Measurements from ENCODE around the gene RNLS.

RNLS gene

DNA sequence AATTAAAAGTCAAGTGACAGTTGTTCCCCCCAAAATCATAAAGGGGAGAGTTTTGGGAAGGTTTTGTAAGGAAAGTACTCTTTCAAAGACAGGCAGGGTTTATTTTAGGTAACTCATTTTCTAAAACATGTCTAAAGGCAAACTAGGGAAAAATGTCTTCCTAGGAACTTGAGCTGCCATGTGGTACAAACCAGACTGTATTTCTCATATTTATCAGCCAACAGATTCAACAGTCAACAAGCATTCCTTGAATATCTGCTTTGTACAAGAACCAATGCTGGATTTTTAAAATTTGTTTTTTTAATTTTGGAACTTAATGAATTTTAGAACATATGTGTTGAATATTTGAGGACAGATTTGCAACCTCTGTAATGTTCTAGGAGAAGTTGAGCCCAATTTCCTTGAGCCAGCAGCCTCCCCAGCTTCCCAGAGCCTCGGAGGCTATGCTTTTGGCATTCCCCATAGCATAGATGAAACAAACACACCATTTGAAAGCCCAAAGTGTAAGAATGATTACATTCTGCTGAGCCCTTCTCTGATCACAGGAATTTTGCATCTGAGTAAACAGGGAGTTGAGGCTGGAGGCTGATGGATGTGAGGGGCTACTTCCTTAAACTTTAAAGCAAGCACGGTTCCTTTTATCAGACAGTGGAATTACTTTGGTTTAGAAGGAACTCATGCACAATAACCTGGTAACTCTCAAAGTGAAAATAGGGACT, 345.1 kb downstream of the RNLS start:
- no peak for DNase-seq (ENCODE audit: low read depth in 2 of 3, low spot score in 1 of 3)

DNA sequence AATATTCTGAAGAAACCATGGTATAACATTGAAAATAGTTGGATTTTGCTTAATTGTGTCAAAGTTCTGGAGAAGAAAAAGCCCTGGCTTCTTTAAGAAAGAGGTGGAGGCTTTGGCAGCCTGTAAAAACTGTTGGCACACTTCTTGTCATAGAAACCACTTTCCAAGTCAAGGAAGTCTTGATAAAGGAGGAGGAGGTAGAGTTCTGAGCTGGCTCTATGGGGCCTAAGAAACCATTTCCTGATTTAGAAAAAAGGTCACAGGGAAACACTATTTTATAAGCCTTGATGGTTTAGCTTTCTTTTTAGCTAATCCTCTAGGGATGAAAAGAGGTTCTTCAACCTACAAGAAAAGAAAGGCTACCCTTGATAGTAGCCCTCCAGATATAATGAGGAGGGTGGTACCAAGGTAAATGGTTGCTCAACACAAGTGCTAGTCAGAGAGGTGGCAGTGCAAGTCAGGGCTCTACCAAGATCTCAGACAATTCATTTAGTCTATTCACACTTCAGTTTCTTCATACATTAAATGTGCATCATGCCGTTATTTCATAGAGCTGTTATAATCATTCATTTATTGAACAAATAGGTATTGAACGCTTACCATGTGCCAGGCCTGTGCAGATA, 346.9 kb downstream of the RNLS start:
- no peak for DNase-seq (ENCODE audit: low read depth in 2 of 3, low spot score in 1 of 3)

DNA sequence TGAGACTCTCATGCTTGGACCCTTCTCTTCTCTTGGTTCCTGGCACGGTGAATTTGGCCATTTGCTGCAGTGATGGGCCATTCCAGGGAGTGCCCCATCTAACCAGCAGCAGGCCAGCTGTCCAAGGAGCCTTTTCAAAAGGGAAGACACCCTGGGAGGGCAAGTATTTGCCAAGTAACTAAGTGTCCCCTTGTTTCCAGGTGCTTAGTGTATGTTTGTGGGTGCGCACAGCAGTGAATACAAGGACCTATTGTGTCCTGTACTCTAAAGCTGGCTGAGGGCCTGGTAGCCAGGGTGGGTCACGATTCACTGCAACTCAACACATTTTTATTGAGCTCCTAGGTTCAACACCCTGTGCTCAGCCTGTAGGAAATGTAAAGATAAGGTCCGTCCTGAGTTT, 348.8 kb downstream of the RNLS start:
- DNase-seq (ENCODE audit: low read depth in 2 of 3, low spot score in 1 of 3): no peak

DNA sequence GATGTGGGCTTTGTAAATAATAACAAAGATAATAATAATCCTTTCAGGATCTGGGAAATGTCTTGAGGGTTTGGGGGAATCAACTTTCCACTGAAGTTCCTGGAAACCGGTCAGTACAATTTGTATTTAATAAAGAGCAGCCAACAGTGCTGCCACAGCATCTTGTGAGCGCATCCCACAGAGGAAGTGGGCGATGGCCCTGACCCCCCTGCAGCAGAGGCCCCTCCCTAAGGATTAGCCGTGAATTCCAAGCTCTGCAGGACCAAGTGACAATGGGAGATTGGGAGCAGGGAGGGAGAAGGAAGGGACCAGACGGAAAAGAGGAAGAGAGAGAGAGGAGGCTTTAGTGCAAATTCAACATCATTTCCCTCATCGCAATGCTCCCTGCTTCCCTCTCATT, 349.2 kb downstream of the RNLS start:
- DNase-seq (ENCODE audit: low read depth in 2 of 3, low spot score in 1 of 3): no peak

DNA sequence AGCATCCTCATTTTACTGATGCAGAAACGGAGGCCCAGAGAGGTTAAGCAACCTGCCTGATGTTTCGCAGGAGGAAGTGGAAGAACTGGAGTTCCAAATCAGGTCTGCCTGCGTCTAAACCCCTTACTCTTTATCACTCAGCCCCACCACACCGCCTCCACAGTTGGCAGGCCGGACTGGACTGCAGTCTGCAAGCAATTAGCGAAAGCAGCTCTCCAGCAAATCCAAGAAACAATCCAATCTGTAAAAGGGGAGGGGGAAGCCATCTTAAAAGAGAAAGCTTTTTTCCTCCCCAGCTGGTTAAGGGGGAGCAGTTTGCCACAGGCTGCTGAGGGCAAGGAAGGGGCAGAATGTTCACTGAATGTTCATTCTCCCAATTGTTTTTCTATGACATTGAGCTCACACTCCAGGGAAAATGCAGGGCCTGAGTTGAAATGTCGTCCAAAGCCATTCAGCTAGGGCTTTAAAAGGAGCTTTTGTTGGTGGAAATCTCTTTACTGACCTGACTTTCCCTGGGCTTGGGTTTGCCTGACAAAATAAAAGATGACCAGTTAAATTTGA, 350.1 kb downstream of the RNLS start:
- no peak for DNase-seq (ENCODE audit: low read depth in 2 of 3, low spot score in 1 of 3)

DNA sequence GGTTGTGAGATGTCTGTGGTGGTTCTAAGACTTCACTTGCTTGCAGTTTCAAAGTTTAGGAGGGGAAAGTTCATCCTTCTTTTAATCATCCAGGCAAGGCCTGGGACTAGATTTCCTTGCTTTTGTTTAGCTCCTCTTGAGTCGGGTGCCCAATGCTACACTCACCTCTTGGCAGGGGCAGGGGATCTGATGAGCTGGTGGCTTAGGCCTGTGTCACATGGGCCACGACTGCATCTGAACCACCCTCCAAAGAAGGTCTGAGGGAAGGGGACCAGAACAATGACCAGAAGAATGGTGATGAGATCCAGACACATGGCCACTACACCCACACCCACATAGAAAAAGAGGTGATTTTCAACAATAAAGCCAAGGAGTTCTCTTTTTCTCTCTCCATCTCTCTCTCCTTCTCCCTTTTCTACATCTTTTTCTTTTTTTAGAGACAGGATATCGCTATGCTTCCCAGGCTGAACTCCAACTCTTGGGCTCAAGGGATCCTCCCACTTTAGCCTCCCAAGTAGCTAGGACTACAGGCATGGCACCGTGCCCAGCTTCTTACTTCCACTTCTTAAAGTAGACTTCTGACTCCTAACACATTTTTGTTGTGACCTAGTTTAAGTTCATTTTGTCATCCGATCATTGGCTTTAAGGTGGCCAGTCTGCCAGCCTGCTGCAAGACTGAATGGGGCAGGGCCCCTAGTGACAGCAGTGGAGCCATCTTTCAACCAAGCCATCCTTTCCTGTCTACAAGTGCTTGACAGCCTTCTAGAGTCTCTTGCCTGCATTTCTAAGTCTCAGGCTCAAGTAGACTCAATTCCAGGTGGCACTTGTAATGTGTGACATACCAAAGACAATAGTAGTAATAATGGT, 350.9 kb downstream of the RNLS start:
- DNase-seq (ENCODE audit: low read depth in 2 of 3, low spot score in 1 of 3): no peak

DNA sequence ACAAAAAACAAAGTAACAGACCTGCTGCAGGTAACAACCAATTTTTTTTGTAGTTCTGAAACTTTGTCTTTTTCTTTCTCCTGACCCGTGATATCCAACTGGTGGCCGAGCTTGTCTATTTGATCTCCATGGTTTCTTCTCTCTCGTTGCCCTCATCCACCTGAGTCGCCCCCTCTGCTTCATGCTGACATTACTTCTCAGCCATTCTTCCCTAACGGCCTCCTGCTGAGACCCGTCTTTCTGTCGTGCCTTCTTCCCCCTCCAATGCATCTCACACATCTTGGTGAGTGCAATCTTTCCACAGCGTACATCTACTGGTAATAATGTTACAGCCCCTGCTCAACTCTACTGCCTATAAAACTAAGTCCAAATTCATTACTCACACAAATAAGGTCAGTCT, 352.9 kb downstream of the RNLS start:
- no peak for DNase-seq (ENCODE audit: low read depth in 2 of 3, low spot score in 1 of 3)

DNA sequence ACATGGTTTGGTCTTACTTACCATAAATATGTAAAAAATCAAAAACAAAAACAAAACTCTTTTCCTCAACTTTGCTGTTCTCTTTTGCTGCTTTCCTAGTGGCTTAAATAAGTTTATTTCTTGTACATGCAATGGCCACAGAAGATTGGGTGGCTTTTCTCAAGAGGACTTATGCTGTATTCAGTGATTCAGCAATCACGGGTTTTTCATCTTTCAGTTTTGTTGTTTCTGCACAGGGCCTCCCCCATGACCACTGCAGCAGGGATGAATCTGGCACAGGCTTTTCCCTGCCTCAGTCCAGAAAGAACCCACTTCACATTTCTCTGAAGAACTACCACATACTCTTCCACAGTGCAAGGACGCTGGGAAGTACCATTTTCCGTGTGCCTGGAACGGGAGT, 355.0 kb downstream of the RNLS start:
- DNase-seq (ENCODE audit: low read depth in 2 of 3, low spot score in 1 of 3): no peak

DNA sequence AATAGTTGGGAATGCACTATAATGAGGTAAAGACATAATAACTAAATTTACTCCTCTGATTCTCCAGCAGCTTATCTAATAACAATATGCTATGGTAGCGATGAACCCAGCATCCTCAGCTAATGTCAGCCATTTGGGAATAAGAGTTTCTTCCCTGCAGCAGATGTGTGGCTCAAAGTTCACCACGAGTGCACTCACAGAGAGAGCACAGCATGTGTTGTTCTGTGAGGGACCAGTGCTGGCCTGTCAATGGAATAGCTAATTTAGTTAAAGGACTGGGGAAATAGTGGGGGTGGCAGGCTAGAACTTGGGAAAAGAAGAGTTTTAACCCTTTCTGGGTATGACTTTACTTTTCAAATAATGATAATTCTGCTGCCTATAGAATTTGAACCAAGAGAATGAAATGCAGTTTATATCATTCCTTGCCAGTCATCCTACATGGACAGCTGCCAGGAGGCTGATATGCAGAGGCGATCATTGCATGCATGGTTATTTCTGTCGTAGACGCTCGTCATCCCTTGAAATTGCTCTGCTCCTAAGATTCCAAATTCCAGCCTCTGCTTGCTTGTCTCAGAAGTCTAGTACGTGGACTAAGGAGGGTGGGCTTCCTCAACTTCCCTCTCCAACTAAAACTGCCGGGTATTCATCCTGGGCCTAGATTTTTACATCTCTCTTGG, 355.6 kb downstream of the RNLS start:
- no peak for DNase-seq (ENCODE audit: low read depth in 2 of 3, low spot score in 1 of 3)

DNA sequence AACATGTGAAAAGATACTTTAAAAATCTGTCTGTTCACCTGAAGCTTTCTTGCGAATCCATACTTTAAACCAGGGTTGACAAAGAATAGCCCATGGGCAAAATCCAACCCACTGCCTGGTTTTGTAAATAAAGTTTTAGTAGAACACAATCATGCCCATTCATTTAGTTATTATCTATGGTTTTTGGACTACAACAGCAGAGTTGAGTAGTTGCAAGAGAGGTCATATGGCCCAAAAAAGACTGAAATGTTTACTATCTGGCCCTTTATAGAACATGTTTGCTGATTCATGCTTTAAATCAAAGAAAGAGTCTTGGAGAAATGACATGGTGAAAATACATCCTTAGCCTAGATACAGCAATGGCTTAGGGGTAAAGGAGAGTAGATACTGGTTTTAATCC, 356.2 kb downstream of the RNLS start:
- no peak for DNase-seq (ENCODE audit: low read depth in 2 of 3, low spot score in 1 of 3)

DNA sequence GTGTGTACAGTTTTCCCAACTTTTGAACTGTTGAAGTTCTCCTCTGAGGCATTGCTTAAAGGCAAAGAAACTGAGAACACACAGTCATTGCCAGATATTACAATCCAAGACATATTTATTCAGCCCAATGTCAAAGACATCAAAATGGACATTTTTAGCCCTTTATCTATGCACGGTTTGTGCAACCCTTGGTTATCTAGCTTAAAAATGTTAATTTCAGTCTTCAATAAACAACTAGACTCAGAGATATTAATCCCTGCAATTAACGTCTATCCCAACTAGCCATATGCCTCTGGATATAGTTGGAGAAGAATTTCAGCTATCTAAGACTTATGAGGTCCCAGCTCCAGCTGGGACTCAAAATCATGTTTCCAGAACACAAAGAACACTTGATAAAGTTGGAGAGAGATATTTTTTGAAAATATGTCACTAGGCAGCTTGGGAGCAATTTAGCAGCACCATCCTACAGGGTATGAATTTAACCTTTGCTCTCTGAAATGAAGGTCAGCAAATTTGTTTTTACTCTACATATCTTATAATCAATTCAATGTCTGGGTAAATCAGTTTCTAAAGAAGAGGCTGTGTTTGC, 357.0 kb downstream of the RNLS start:
- DNase-seq (ENCODE audit: low read depth in 2 of 3, low spot score in 1 of 3): no peak
